ENCODE data around the gene NSG2.
"Not testable (repeated sequence)": the region's sequence is repeated elsewhere in the genome, so short reads cannot be mapped to it uniquely, and the experiment has no call there.

NSG2 gene

GRCh38 chr5:174101195-174101730 lies 55.8 kb downstream of the NSG2 start:
- no peaks in the 10 kb centered on the region for H3K9me3 ChIP-seq (ENCODE audit: control insufficient read depth, insufficient read depth, low read length)
- no peaks in the 10 kb centered on the region for H3K36me3 ChIP-seq (ENCODE audit: insufficient read depth, low read length)
- H3K4me1 ChIP-seq (ENCODE audit: insufficient read depth, low read length) = no peaks in the 10 kb centered on the region
- no peak overlapping the region for H3K9ac ChIP-seq (ENCODE audit: low read depth, low read length)

- H3K9me3 ChIP-seq (ENCODE audit: control insufficient read depth, insufficient read depth, low read length); H3K4me1 ChIP-seq (ENCODE audit: insufficient read depth, low read length); H3K36me3 ChIP-seq (ENCODE audit: insufficient read depth, low read length); H3K9ac ChIP-seq (ENCODE audit: low read depth, low read length): not testable (repeated sequence)
Measured at GRCh38 chr5:174102574-174102973, 57.1 kb downstream of the NSG2 start.

- peaks cover 15% of the 10 kb centered on the region for H3K4me1 ChIP-seq (ENCODE audit: insufficient read depth, low read length)
- H3K9ac ChIP-seq (ENCODE audit: low read depth, low read length) = no peak overlapping the region
- no peaks in the 10 kb centered on the region for H3K9me3 ChIP-seq (ENCODE audit: control insufficient read depth, insufficient read depth, low read length)
- no peaks in the 10 kb centered on the region for H3K36me3 ChIP-seq (ENCODE audit: insufficient read depth, low read length)
Measured at GRCh38 chr5:174106997-174107655, 61.6 kb downstream of the NSG2 start.

GRCh38 chr5:174108745-174109144 lies 63.2 kb downstream of the NSG2 start:
- no peaks in the 10 kb centered on the region for H3K36me3 ChIP-seq (ENCODE audit: insufficient read depth, low read length)
- H3K9me3 ChIP-seq (ENCODE audit: control insufficient read depth, insufficient read depth, low read length) = no peaks in the 10 kb centered on the region
- no peak overlapping the region for H3K9ac ChIP-seq (ENCODE audit: low read depth, low read length)
- H3K4me1 ChIP-seq (ENCODE audit: insufficient read depth, low read length) = peaks cover 15% of the 10 kb centered on the region

- H3K9me3 ChIP-seq (ENCODE audit: control insufficient read depth, insufficient read depth, low read length) = no peaks in the 10 kb centered on the region
- H3K4me1 ChIP-seq (ENCODE audit: insufficient read depth, low read length) = peaks cover 15% of the 10 kb centered on the region
- H3K9ac ChIP-seq (ENCODE audit: low read depth, low read length) = no peak overlapping the region
- H3K36me3 ChIP-seq (ENCODE audit: insufficient read depth, low read length) = no peaks in the 10 kb centered on the region
Measured at GRCh38 chr5:174109698-174110260, 64.3 kb downstream of the NSG2 start.

GRCh38 chr5:174110310-174110709 lies 64.8 kb downstream of the NSG2 start:
- H3K36me3 ChIP-seq (ENCODE audit: insufficient read depth, low read length) = no peaks in the 10 kb centered on the region
- H3K9ac ChIP-seq (ENCODE audit: low read depth, low read length) = no peak overlapping the region
- H3K9me3 ChIP-seq (ENCODE audit: control insufficient read depth, insufficient read depth, low read length) = no peaks in the 10 kb centered on the region
- peaks cover 15% of the 10 kb centered on the region for H3K4me1 ChIP-seq (ENCODE audit: insufficient read depth, low read length)

GRCh38 chr5:174111287-174111973 lies 65.9 kb downstream of the NSG2 start:
- Histone ChIP-seq H3K36me3 (ENCODE audit: insufficient read depth, low read length) (no peaks in the 10 kb centered on the region), H3K9ac (ENCODE audit: low read depth, low read length) (no peak overlapping the region), H3K9me3 (ENCODE audit: control insufficient read depth, insufficient read depth, low read length) (no peaks in the 10 kb centered on the region), H3K4me1 (ENCODE audit: insufficient read depth, low read length) (peaks cover 15% of the 10 kb centered on the region)

GRCh38 chr5:174115226-174115625 lies 69.7 kb downstream of the NSG2 start:
- H3K9ac ChIP-seq (ENCODE audit: low read depth, low read length) = no peak overlapping the region
- H3K4me1 ChIP-seq (ENCODE audit: insufficient read depth, low read length) = no peaks in the 10 kb centered on the region

GRCh38 chr5:174118823-174119467 lies 73.4 kb downstream of the NSG2 start:
- Histone ChIP-seq H3K36me3 (ENCODE audit: insufficient read depth, low read length) (no peaks in the 10 kb centered on the region), H3K9me3 (ENCODE audit: control insufficient read depth, insufficient read depth, low read length) (no peaks in the 10 kb centered on the region), H3K9ac (ENCODE audit: low read depth, low read length) (no peak overlapping the region), H3K4me1 (ENCODE audit: insufficient read depth, low read length) (no peaks in the 10 kb centered on the region)

More at GRCh38 chr5:174115226-174115625, 69.7 kb downstream of the NSG2 start:
- H3K9me3 ChIP-seq (ENCODE audit: control insufficient read depth, insufficient read depth, low read length) = no peaks in the 10 kb centered on the region
- no peaks in the 10 kb centered on the region for H3K36me3 ChIP-seq (ENCODE audit: insufficient read depth, low read length)

- H3K4me1 ChIP-seq (ENCODE audit: insufficient read depth, low read length) = no peaks in the 10 kb centered on the region
- no peaks in the 10 kb centered on the region for H3K9me3 ChIP-seq (ENCODE audit: control insufficient read depth, insufficient read depth, low read length)
- H3K9ac ChIP-seq (ENCODE audit: low read depth, low read length) = no peak overlapping the region
- H3K36me3 ChIP-seq (ENCODE audit: insufficient read depth, low read length) = no peaks in the 10 kb centered on the region
Measured at GRCh38 chr5:174119468-174119881, 74.0 kb downstream of the NSG2 start.

GRCh38 chr5:174120401-174121005 lies 75.0 kb downstream of the NSG2 start:
- Histone ChIP-seq H3K9me3 (ENCODE audit: control insufficient read depth, insufficient read depth, low read length) (no peaks in the 10 kb centered on the region; the same call in 1 of the 2 replicates), H3K4me1 (ENCODE audit: insufficient read depth, low read length) (no peaks in the 10 kb centered on the region), H3K36me3 (ENCODE audit: insufficient read depth, low read length) (no peaks in the 10 kb centered on the region), H3K9ac (ENCODE audit: low read depth, low read length) (no peak overlapping the region)

GRCh38 chr5:174134545-174134944 lies 89.0 kb downstream of the NSG2 start:
- Histone ChIP-seq H3K9ac (ENCODE audit: low read depth, low read length) (no peak overlapping the region), H3K36me3 (ENCODE audit: insufficient read depth, low read length) (no peaks in the 10 kb centered on the region), H3K9me3 (ENCODE audit: control insufficient read depth, insufficient read depth, low read length) (no peaks in the 10 kb centered on the region), H3K4me1 (ENCODE audit: insufficient read depth, low read length) (no peaks in the 10 kb centered on the region)

- Histone ChIP-seq H3K36me3 (ENCODE audit: insufficient read depth, low read length) (no peaks in the 10 kb centered on the region), H3K4me1 (ENCODE audit: insufficient read depth, low read length) (0 out of 2 replicates have a peak, but pooled peaks cover 5% of the 10 kb centered on the region), H3K9ac (ENCODE audit: low read depth, low read length) (no peak overlapping the region), H3K9me3 (ENCODE audit: control insufficient read depth, insufficient read depth, low read length) (no peaks in the 10 kb centered on the region)
Measured at GRCh38 chr5:174139623-174140022, 94.1 kb downstream of the NSG2 start.

GRCh38 chr5:174140452-174141020 lies 95.0 kb downstream of the NSG2 start:
- Histone ChIP-seq H3K9me3 (ENCODE audit: control insufficient read depth, insufficient read depth, low read length) (no peaks in the 10 kb centered on the region), H3K9ac (ENCODE audit: low read depth, low read length) (no peak overlapping the region), H3K4me1 (ENCODE audit: insufficient read depth, low read length) (0 out of 2 replicates have a peak, but pooled peaks cover 5% of the 10 kb centered on the region), H3K36me3 (ENCODE audit: insufficient read depth, low read length) (no peaks in the 10 kb centered on the region)

All from ES-I3 (cell line).